HCT116 (cell line): ENCODE data around the gene SPRED2. TPM values are rescaled to one million over a fixed set of nuclear protein-coding genes. Genes with fewer than 3 reads are reported as not detected.
A peak's percentile ranks its signal among the peaks of the same experiment; 100 is the strongest.

Experiments used
- ATAC-seq: fragments of 200-7000 bp; cut with Tn5 transposase; 2 replicates; pipeline ENCODE4 v1.9.1; 2020; ENCODE audit warnings: mild to moderate bottlenecking, moderate library complexity
- BruUV-seq: library from RNA; stranded (reverse); fragments of 400-500 nt; replicated peaks from 2 replicates; lab custom pipeline; 2021; lab: Mats Ljungman, UMichigan
- CTCF ChIA-PET: fragments of 300-600 bp; sonication (Branson Sonifier 250); formaldehyde crosslinking; loops from one replicate; lab custom pipeline; 2021; ENCODE audit warnings: antibody characterized with exemption; lab: Charles Lee
- POLR2A ChIA-PET: fragments of 300-600, 350-600 bp; sonication (Branson Sonifier 250); formaldehyde crosslinking; loops from one replicate; lab custom pipeline; 2021; ENCODE audit warnings: antibody characterized with exemption; lab: Charles Lee
- RAD21 ChIA-PET, 2 experiments: fragments of 300-600 bp; sonication (Branson Sonifier 250); formaldehyde crosslinking; loops; one replicate each; lab custom pipeline; 2023; ENCODE audit warnings: low total read pairs in 2 of 2; ENCODE audit not compliant: uncharacterized antibody in 2 of 2, unreplicated experiment in 2 of 2, low non-redundant PET in 1 of 2; lab: Charles Lee
- DNase-seq: peaks from one replicate; pipeline ENCODE4 v3.0.0-alpha.2; 2010; ENCODE audit warnings: low read depth, low spot score
- H2AFZ ChIP-seq: fragments of 200-600 bp; shearing (Covaris generic), sonication (generic); 2 replicates; pipeline ENCODE4 v1.6.1; 2017; ENCODE audit warnings: low read depth, mixed run types, mixed read lengths, antibody characterized with exemption, low read length; ENCODE audit not compliant: poor library complexity, severe bottlenecking
- H3K27ac ChIP-seq: 2 replicates; pipeline ENCODE4 v1.5.1; 2012; ENCODE audit warnings: low read depth, low read length
- H3K27me3 ChIP-seq: fragments of 200-600 bp; sonication (generic); 2 replicates; pipeline ENCODE4 v1.6.1; 2016; ENCODE audit warnings: mixed run types, low read length, mixed read lengths; ENCODE audit not compliant: insufficient read depth
- H3K36me3 ChIP-seq, 2 experiments: fragments of 200-500 bp in 1 of 2; fragments of 200-600 bp in 1 of 2; sonication (Bioruptor generic) in 1 of 2; sonication (generic) in 1 of 2; 2 replicates each; pipeline versions ENCODE4 v1.5.1 to v1.6.1; 2014 to 2016; ENCODE audit warnings: low read length in 2 of 2, inconsistent platforms in 1 of 2, mixed read lengths in 1 of 2, mixed run types in 1 of 2; ENCODE audit not compliant: insufficient read depth in 2 of 2, control insufficient read depth in 1 of 2
- H3K4me1 ChIP-seq, 2 experiments: fragments of 200-600 bp in 1 of 2; sonication (generic) in 1 of 2; 2 replicates each; pipeline versions ENCODE4 v1.5.1 to v1.6.1; 2012 to 2017; ENCODE audit warnings: low read length in 2 of 2, inconsistent platforms in 1 of 2, mild to moderate bottlenecking in 1 of 2, mixed read lengths in 1 of 2, mixed run types in 1 of 2, moderate library complexity in 1 of 2; ENCODE audit not compliant: insufficient read depth in 2 of 2, control insufficient read depth in 1 of 2
- H3K4me2 ChIP-seq: fragments of 200-600 bp; sonication (generic); 2 replicates; pipeline ENCODE4 v1.6.1; 2017; ENCODE audit warnings: mixed run types, low read length, mixed read lengths
- H3K4me3 ChIP-seq, 2 experiments: fragments of 200-600 bp in 1 of 2; sonication (generic) in 1 of 2; replicated peaks in 1 of 2; 2 replicates each; pipeline ENCODE4 v1.5.1; 2011 to 2016; ENCODE audit warnings: low read length in 2 of 2, control low read depth in 1 of 2, low read depth in 1 of 2, mild to moderate bottlenecking in 1 of 2, mixed read lengths in 1 of 2, mixed run types in 1 of 2
- H3K79me2 ChIP-seq: fragments of 200-600 bp; sonication (generic); 2 replicates; pipeline ENCODE4 v1.6.1; 2017; ENCODE audit warnings: mild to moderate bottlenecking, mixed run types, low read length, moderate library complexity, mixed read lengths; ENCODE audit not compliant: insufficient read depth
- H3K9ac ChIP-seq: fragments of 200-600 bp; sonication (generic); 2 replicates; pipeline ENCODE4 v1.6.1; 2016; ENCODE audit warnings: low read length, mixed read lengths
- H3K9me2 ChIP-seq: fragments of 200-600 bp; sonication (generic), shearing (Covaris generic); 2 replicates; pipeline ENCODE4 v1.6.1; 2017; ENCODE audit warnings: mixed run types, mild to moderate bottlenecking, moderate library complexity; ENCODE audit not compliant: insufficient read depth
- H3K9me3 ChIP-seq, 2 experiments: fragments of 200-500 bp in 1 of 2; fragments of 200-600 bp in 1 of 2; sonication (Bioruptor generic) in 1 of 2; sonication (generic) in 1 of 2; 2 replicates each; pipeline ENCODE4 v1.6.1; 2014 to 2017; ENCODE audit warnings: low read length in 2 of 2, mixed read lengths in 2 of 2, inconsistent platforms in 1 of 2, low read depth in 1 of 2, mild to moderate bottlenecking in 1 of 2, mixed run types in 1 of 2, moderate library complexity in 1 of 2; ENCODE audit not compliant: control insufficient read depth in 1 of 2, insufficient read depth in 1 of 2
- H4K20me1 ChIP-seq: fragments of 200-600 bp; sonication (generic), shearing (Covaris generic); 2 replicates; pipeline ENCODE4 v1.6.1; 2017; ENCODE audit warnings: mixed run types, mild to moderate bottlenecking, moderate library complexity; ENCODE audit not compliant: insufficient read depth
- EZH2phosphoT487 ChIP-seq: fragments of 200-600 bp; IDR thresholded peaks from 2 replicates; pipeline ENCODE4 v1.6.1; 2018; ENCODE audit warnings: antibody characterized with exemption, borderline replicate concordance
- RAD21 ChIP-seq: IDR thresholded peaks from 2 replicates; pipeline ENCODE4 v1.6.1; 2012; ENCODE audit warnings: low read depth, mild to moderate bottlenecking
- TCF7L2 ChIP-seq: IDR thresholded peaks from 2 replicates; pipeline ENCODE4 v1.7.0; 2011; ENCODE audit warnings: borderline replicate concordance, inconsistent platforms; ENCODE audit not compliant: insufficient read depth, insufficient read length; ENCODE audit errors: extremely low read depth
- ZFX ChIP-seq: fragments of 450-650 bp; IDR thresholded peaks from 2 replicates; pipeline ENCODE4 v1.6.1; 2017
- intact Hi-C: fragments of 100-400 bp; cut with micrococcal nuclease; formaldehyde crosslinking; loops from 2 replicates; pipeline ENCODE4 v1.10.0; 2022
- total RNA-seq: library from RNA; stranded (reverse); gene quantifications from one replicate; pipeline ENCODE4 v1.2.1, GENCODE V29; 2021; ENCODE audit not compliant: unreplicated experiment

The SPRED2 gene
- total RNA-seq, 1 experiment from 2014 or later, result 62.6 TPM

GRCh38 chr2:65434592-65435241 is 2.3 kb upstream of the SPRED2 start:
- Histone ChIP-seq H3K27me3 (no peaks in the 10 kb centered on the region), H3K4me3 (peak overlapping the region in 1 of 2 experiments; percentile 76; a peak in 2 of 4 replicates), H3K36me3 (peaks cover 0 to 1% of the 10 kb centered on the region in 2 experiments; a peak in 1 of 4 replicates), H2AFZ (no peak overlapping the region), H3K27ac (peak overlapping the region; percentile 93), H3K9me2 (no peaks in the 10 kb centered on the region), H3K79me2 (peaks cover 22% of the 10 kb centered on the region), H3K4me1 (peaks cover 30 to 46% of the 10 kb centered on the region in 2 experiments), H4K20me1 (peaks cover 6% of the 10 kb centered on the region; the same call in 1 of the 2 replicates)
- no TSS peak for BruUV-seq
- intact Hi-C loops, result loop anchor here (1.0 to 10.0 kb wide), 2 partner anchors 119 to 380 kb away; partner anchors contain the start of gene CEP68
- DNase-seq (no peak), ATAC-seq (no peak)
- ChIA-PET POLR2A (interaction anchor here (2.1 kb wide), 1 partner anchor 51 kb away, joined by 11 read pairs; no protein-coding TSS in a partner anchor), CTCF (no interaction called here)
- TF ChIP-seq EZH2phosphoT487, result no peak
- TF ChIP-seq ZFX, result 0 out of 2 replicates have a peak, but pooled peaks have one; percentile 9
- TF ChIP-seq, all 23 proteins: peak for 1
- RAD21 ChIA-PET, result interaction anchor here in 1 of 2 experiments (0.8 kb wide), 1 partner anchor 118 kb away, joined by 3 read pairs; no protein-coding TSS in a partner anchor
- no peak overlapping the region for H3K9ac ChIP-seq
- peak overlapping the region; percentile 97 for H3K4me2 ChIP-seq
- H3K9me3 ChIP-seq, result no peaks in the 10 kb centered on the region

DNA sequence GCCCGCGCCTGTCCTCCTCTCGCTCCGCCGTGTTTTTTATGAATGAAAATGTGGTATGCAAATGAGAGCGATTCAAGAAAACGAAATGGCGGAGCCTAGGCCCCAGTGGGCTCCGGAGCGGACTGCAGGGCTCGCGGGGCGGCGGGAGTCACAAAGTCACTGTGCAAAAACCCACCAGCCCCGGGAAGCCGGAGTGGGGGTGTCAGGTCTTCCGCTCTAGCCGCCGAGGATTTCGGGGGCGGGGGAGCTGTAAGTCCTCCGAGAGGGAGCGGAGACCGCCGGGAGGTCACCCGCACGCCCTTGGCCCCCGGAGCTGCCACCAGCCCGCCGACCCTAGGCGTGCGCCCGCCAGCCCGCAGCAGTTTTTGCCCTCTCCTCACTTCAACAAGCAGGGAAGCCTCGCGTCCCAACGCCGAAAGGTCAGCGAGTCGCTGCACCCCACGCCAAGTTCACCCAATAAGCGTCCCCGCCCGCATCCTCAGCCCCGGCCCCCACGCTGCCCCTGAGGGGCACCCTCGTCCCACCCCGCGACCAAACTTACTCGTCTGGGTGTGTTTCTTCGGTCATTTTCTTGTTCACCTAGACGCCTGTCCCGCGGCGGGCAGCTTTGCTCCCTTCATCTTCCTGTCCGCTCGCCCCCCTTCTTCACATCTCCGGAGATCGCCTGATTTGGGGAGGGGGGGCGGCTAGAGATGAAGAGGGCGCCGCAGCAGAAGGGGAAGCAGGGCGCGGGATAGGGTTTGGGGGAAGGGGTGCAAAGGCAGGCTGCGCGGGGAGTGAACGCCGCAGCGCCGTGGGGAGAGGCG is 775 bp downstream of the SPRED2 start:
- RAD21 ChIA-PET, result no interaction called here
- Histone ChIP-seq H3K4me2 (peak overlapping the region; percentile 87), H3K4me3 (peak overlapping the region; percentile 92 to 93), H4K20me1 (peaks cover 21% of the 10 kb centered on the region), H3K9me3 (no peaks in the 10 kb centered on the region), H3K9me2 (no peaks in the 10 kb centered on the region), H3K79me2 (peaks cover 53% of the 10 kb centered on the region), H2AFZ (no peak overlapping the region), H3K36me3 (peaks cover 0 to 6% of the 10 kb centered on the region in 2 experiments; a peak in 1 of 4 replicates), H3K4me1 (peaks cover 19 to 41% of the 10 kb centered on the region in 2 experiments; a peak in 3 of 4 replicates), H3K27me3 (no peaks in the 10 kb centered on the region), H3K27ac (peak overlapping the region; percentile 88), H3K9ac (peak overlapping the region; percentile 97)
- POLR2A ChIA-PET, result interaction anchor here (1.9 to 2.9 kb wide), 2 partner anchors 14 to 48 kb away, joined by 5 to 8 read pairs; no protein-coding TSS in a partner anchor
- ATAC-seq (0 out of 2 replicates have a peak, but pooled peaks have one; percentile 0), DNase-seq (no peak)
- TF ChIP-seq TCF7L2 (peak; percentile 31), RAD21 (no peak)
- CTCF ChIA-PET, result interaction anchor here (1.0 kb wide), 1 partner anchor 121 kb away, joined by 3 read pairs; no protein-coding TSS in a partner anchor
- intact Hi-C loops, result loop anchor here (1.0 to 10.0 kb wide), 4 partner anchors 65 to 377 kb away; partner anchors contain the start of gene CEP68
- BruUV-seq, result TSS peak; percentile 32
